HL-60 (cell line): ENCODE data around the gene ENPP3.

Source experiments
- DNase-seq, 2 experiments: peaks; one replicate each; pipeline ENCODE4 v3.0.0-alpha.2; 2010 to 2020; ENCODE audit warnings: low read depth in 1 of 2, low spot score in 1 of 2
- H3K27ac ChIP-seq: fragments of 250-450 bp; sonication (Bioruptor Pico); replicated peaks from 2 replicates; pipeline ENCODE4 v1.5.1; 2020; ENCODE audit warnings: mild to moderate bottlenecking, moderate library complexity
- H3K27me3 ChIP-seq: fragments of 250-450 bp; sonication (Bioruptor Pico); 2 replicates; pipeline ENCODE4 v1.5.1; 2021; ENCODE audit warnings: mild to moderate bottlenecking, moderate library complexity; ENCODE audit not compliant: insufficient read depth, poor library complexity, severe bottlenecking
- H3K4me3 ChIP-seq: replicated peaks from 2 replicates; pipeline ENCODE4 v1.5.1; 2011; ENCODE audit warnings: mild to moderate bottlenecking, control low read depth, low read length; ENCODE audit not compliant: insufficient read depth
- CTCF ChIP-seq: IDR thresholded peaks from one replicate; pipeline ENCODE4 v1.5.1; 2011; ENCODE audit warnings: low read length, control low read depth, inconsistent platforms; ENCODE audit not compliant: insufficient read depth
- GABPA ChIP-seq: IDR thresholded peaks from 2 replicates; pipeline ENCODE4 v1.6.1; 2012; ENCODE audit warnings: low read depth
- POLR2AphosphoS5 ChIP-seq: IDR thresholded peaks from 2 replicates; pipeline ENCODE4 v1.6.1; 2012; ENCODE audit warnings: low read depth
- SPI1 ChIP-seq: IDR thresholded peaks from 2 replicates; pipeline ENCODE4 v1.6.1; 2012; ENCODE audit warnings: low read depth, mild to moderate bottlenecking, borderline replicate concordance
- TF ChIP-seq, protein P1 (sequence below): IDR thresholded peaks from 2 replicates; pipeline ENCODE4 v1.6.1; 2012; ENCODE audit warnings: low read depth; ENCODE audit not compliant: insufficient replicate concordance

ENPP3 gene

GRCh38 chr6:131756039-131756438 lies 118.9 kb downstream of the ENPP3 start:
- Histone ChIP-seq H3K27ac (no peak overlapping the region), H3K4me3 (no peak overlapping the region), H3K27me3 (no peaks in the 10 kb centered on the region)
- TF ChIP-seq SPI1 (no peak), GABPA (no peak), CTCF (no peak), POLR2AphosphoS5 (no peak)
- TF ChIP-seq, protein P1, sequence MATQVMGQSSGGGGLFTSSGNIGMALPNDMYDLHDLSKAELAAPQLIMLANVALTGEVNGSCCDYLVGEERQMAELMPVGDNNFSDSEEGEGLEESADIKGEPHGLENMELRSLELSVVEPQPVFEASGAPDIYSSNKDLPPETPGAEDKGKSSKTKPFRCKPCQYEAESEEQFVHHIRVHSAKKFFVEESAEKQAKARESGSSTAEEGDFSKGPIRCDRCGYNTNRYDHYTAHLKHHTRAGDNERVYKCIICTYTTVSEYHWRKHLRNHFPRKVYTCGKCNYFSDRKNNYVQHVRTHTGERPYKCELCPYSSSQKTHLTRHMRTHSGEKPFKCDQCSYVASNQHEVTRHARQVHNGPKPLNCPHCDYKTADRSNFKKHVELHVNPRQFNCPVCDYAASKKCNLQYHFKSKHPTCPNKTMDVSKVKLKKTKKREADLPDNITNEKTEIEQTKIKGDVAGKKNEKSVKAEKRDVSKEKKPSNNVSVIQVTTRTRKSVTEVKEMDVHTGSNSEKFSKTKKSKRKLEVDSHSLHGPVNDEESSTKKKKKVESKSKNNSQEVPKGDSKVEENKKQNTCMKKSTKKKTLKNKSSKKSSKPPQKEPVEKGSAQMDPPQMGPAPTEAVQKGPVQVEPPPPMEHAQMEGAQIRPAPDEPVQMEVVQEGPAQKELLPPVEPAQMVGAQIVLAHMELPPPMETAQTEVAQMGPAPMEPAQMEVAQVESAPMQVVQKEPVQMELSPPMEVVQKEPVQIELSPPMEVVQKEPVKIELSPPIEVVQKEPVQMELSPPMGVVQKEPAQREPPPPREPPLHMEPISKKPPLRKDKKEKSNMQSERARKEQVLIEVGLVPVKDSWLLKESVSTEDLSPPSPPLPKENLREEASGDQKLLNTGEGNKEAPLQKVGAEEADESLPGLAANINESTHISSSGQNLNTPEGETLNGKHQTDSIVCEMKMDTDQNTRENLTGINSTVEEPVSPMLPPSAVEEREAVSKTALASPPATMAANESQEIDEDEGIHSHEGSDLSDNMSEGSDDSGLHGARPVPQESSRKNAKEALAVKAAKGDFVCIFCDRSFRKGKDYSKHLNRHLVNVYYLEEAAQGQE: no peak
- no peak for DNase-seq

- H3K27ac ChIP-seq: no peak overlapping the region
- H3K4me3 ChIP-seq: no peak overlapping the region
- no peak for DNase-seq
- TF ChIP-seq GABPA (no peak), CTCF (no peak), POLR2AphosphoS5 (no peak), SPI1 (no peak)
- TF ChIP-seq, protein P1: no peak
- H3K27me3 ChIP-seq: no peaks in the 10 kb centered on the region
Observed at GRCh38 chr6:131758920-131759319, 121.8 kb downstream of the ENPP3 start.

DNA sequence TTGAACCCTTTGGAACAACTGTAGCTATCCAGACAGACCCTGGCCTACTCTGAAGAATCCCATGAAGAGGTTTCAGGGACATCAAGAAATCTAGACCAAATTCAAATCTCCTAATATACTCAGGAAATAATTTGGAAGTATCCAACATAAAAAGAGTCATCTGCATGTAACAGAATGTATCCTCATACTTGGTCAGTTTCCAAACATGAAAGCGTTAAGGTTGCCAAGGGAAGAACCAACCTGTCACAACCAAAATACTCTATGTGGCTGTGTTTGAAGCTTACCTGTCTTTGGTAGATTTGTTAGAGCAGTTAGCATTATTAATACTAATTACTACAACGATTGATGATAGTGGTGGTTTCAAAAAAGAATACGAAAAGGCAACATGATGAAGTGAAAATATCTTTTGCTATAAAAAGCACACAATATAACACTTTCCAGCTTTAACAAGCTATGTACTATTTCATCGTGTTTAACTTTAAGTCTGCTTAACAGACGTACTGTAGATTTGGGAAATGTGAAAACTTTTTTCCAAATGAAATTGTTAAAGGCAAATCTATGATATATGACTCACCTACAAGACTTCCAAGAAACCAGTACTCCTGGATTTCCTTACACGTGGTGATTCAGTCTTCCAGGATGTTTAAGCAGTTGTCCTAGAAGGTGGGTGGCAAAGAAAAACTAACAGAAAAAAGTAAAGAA lies 124.1 kb downstream of the ENPP3 start:
- DNase-seq: no peak
- Histone ChIP-seq H3K4me3 (no peak overlapping the region), H3K27me3 (no peaks in the 10 kb centered on the region), H3K27ac (no peak overlapping the region)
- TF ChIP-seq, protein P1: no peak
- TF ChIP-seq POLR2AphosphoS5: no peak
- no peak for TF ChIP-seq SPI1
- TF ChIP-seq CTCF: no peak
- no peak for TF ChIP-seq GABPA
